Measurements from ENCODE around the gene CFAP221. TPM values are rescaled to one million over a fixed set of nuclear protein-coding genes. Genes with fewer than 3 reads are reported as not detected.

The CFAP221 gene
- total RNA-seq, 2 donors from 2014 or later, result not detected

DNA sequence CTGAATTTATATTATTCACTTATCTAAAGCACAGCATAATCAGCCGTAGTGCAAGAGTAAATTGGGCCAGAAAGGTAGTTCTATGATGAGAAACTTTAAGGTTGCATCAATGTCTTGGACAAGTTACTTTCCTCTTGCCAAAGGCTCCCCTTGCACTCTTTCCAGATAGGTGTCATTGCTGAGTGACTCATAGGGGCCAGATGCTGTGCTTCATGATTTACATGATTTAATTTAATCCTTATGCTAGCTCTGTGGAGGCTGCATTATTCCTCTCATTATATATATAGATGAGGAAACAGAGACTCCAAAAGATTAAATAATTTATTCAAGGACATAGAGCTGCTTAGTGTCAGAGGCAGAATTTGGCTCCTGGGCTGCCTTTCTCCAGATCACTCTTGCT, 5.0 kb downstream of the CFAP221 start:
- H3K27ac Mint-ChIP-seq, result no peak overlapping the region
- H3K4me3 Mint-ChIP-seq, result no peak overlapping the region
- no peaks in the 10 kb centered on the region for H3K36me3 Mint-ChIP-seq (ENCODE audit: low read depth)
- H3K27me3 Mint-ChIP-seq, result peaks cover 40% of the 10 kb centered on the region
- no peak for ATAC-seq (replicated peaks)
- H3K9me3 Mint-ChIP-seq, result no peaks in the 10 kb centered on the region
- H3K4me1 Mint-ChIP-seq, result no peaks in the 10 kb centered on the region

DNA sequence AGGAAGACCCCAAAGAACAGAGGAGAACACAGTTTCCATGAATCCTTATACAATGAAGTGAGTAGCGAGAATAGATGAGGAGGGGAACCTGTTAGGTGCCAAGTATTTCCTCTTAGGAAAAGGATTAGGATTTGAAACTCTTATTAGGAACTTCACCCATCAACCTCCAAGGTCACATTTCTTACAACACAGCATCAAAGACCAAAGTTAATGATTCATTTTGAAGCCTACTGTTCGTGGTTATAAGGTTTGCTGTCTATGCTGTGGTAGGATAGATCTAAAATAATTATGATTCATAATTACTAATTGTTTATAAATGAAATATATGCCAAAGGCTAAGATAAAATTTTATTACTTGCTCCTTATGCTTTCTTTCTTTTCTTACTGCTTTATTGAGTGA, 6.1 kb downstream of the CFAP221 start:
- ATAC-seq (replicated peaks), result no peak
- Mint-ChIP-seq H3K27ac (no peak overlapping the region), H3K9me3 (no peaks in the 10 kb centered on the region), H3K36me3 (ENCODE audit: low read depth) (no peaks in the 10 kb centered on the region), H3K4me1 (no peaks in the 10 kb centered on the region), H3K27me3 (peaks cover 41% of the 10 kb centered on the region), H3K4me3 (no peak overlapping the region)

DNA sequence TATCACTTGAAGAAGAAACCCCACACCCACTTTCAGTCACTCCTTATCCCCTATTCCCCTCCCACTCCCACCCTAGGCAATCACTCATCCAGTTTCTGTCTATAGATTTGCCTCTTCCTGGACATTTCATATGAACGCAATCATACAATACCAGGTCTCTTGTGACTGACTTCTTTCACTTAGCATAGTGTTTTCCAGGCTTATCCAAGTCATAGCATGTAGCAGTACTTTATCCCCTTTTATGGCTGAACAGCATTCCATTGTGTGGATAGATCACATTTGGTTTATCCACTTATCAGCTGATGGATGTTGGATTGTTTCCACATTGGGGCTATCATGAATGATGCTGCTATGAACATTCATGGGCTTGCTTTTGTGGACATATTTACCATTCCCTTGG, 6.6 kb downstream of the CFAP221 start:
- no peaks in the 10 kb centered on the region for H3K4me1 Mint-ChIP-seq
- no peaks in the 10 kb centered on the region for H3K9me3 Mint-ChIP-seq
- no peak overlapping the region for H3K27ac Mint-ChIP-seq
- no peak for ATAC-seq (replicated peaks)
- no peak overlapping the region for H3K4me3 Mint-ChIP-seq
- peaks cover 38% of the 10 kb centered on the region for H3K27me3 Mint-ChIP-seq
- H3K36me3 Mint-ChIP-seq (ENCODE audit: low read depth), result no peaks in the 10 kb centered on the region

DNA sequence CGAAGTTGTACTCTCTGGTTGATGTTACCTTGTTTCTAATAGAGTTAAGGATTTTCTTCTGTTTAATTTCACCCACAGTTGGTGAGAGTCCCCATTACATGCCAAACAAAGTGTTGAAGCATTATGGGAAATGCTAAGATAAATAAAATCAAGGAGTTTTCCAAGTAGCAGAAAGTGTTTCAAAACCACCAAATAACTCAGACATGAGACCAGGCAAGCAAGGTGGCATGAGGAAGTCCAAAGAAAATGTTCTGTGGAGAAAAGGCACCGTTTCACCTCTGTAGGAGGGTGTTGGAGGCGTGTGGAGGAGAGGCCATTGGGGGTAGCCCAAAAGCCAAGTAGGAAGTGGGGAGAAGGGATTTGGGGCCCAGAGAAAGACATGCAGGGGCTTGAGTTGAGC, 8.7 kb downstream of the CFAP221 start:
- Mint-ChIP-seq H3K9me3 (no peaks in the 10 kb centered on the region), H3K4me1 (no peaks in the 10 kb centered on the region), H3K27me3 (peaks cover 27% of the 10 kb centered on the region), H3K27ac (no peak overlapping the region), H3K4me3 (no peak overlapping the region), H3K36me3 (ENCODE audit: low read depth) (no peaks in the 10 kb centered on the region)
- no peak for ATAC-seq (replicated peaks)

DNA sequence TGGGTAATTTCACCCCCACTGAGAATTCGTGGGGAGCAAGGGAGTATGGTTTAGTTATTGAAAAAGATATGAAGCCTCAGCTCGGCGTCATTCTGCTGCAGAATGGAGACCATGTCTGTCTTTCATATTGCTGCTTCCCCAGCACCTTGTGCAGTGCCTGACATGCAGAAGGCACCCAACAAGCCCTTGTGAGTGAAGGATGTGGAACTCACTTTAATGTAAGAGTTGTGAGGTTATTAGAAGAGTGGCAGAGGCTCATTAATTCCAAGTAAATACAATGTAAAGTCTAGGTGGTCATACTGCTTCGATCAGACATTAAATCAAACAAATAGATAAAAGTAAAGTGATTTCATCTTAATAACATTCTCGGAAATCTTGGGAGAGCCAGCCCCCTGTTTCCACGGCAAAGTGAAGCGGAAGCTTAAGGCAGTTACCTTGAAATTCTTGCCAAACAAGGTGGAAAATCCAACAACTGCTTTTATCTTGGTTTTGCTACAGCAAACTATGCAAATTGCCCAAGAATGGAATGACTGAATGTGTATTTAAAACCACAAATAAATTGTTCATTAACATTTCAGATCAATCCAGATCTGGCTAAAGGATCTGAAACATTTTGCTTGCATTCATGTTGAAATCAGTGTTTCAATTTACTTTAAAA, 9.6 kb downstream of the CFAP221 start:
- ATAC-seq (replicated peaks), result no peak
- Mint-ChIP-seq H3K27ac (no peak overlapping the region), H3K4me1 (no peaks in the 10 kb centered on the region), H3K36me3 (ENCODE audit: low read depth) (no peaks in the 10 kb centered on the region), H3K4me3 (no peak overlapping the region), H3K9me3 (no peaks in the 10 kb centered on the region), H3K27me3 (peaks cover 23% of the 10 kb centered on the region)

DNA sequence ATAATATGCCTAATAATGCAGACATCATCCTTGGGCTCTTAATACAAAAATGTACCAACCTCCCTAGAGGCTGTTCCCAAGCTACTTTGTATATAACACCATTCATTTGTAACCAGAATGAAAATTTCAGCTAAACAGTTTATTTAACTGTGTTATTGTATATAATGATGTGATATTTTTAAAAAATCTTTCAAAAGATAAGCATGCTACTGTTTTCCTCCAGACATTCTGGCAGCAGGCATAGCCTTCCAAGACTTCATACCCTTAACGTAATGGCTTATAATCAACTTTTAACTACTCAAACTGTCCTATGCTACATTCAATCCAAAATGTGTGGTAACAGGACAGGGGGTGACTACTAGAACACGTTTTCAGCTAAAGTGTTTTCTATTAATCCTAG, 21.2 kb downstream of the CFAP221 start:
- no peak overlapping the region for H3K4me3 Mint-ChIP-seq
- no peaks in the 10 kb centered on the region for H3K9me3 Mint-ChIP-seq
- H3K27ac Mint-ChIP-seq, result no peak overlapping the region
- no peaks in the 10 kb centered on the region for H3K36me3 Mint-ChIP-seq (ENCODE audit: low read depth)
- no peaks in the 10 kb centered on the region for H3K4me1 Mint-ChIP-seq
- H3K27me3 Mint-ChIP-seq, result peaks cover 1% of the 10 kb centered on the region
- ATAC-seq (replicated peaks), result no peak

DNA sequence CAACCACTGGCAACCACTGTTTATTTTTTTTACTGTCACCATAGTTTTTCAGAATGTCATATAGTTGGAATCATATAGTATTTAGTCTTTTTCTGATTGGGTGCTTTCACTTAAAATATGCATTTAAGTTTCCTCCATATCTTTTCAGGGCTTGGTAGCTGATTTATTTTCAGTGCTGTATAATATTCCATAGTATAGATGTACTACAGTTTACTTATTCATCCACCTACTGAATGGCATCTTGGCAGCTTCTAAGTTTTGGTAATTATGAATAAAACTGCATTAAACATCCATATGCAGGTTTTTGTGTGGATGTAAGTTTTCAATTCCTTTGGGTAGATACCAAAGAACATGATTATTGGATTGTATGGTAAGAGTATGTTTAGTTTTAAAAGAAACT, 23.0 kb downstream of the CFAP221 start:
- no peak for ATAC-seq (replicated peaks)
- Mint-ChIP-seq H3K27me3 (no peaks in the 10 kb centered on the region), H3K36me3 (ENCODE audit: low read depth) (no peaks in the 10 kb centered on the region), H3K9me3 (no peaks in the 10 kb centered on the region), H3K4me1 (no peaks in the 10 kb centered on the region), H3K4me3 (no peak overlapping the region), H3K27ac (no peak overlapping the region)

DNA sequence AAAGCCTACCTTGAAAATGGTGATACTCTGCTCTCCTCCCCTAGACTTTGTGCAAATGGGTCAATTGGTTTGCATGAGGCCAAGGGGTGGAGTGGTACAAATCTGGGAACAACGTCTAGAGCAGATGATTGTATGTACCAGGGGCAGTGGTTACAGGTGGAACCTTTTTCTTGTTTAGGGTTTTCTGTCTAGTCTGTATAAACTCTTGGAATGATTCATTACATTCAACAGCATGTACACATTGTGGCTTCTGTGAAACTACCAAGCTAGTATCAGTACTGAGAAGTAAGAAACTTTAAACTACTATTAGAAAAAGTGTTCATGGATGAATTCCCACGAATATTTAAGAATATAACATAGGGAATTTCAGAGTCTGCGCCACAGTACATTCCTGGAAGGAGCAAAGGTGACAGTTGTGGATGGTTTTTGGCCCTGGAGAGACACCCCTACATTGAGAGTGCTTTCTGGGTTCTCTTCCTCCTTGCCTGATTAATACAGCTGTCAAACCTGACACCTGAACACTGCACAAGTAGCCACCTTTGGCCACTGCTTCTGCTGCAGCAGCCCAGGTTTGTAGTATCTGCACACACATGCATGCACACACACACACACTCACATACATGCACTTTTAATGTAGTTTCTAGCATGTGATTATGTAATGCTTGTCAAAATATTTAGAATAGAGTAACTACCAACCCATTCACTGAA, 30.0 kb downstream of the CFAP221 start:
- no peaks in the 10 kb centered on the region for H3K36me3 Mint-ChIP-seq (ENCODE audit: low read depth)
- peak; percentile 95 for ATAC-seq (replicated peaks)
- H3K27ac Mint-ChIP-seq, result no peak overlapping the region
- H3K4me3 Mint-ChIP-seq, result no peak overlapping the region
- H3K27me3 Mint-ChIP-seq, result peaks cover 21% of the 10 kb centered on the region
- H3K9me3 Mint-ChIP-seq, result peaks cover 3% of the 10 kb centered on the region
- no peaks in the 10 kb centered on the region for H3K4me1 Mint-ChIP-seq

DNA sequence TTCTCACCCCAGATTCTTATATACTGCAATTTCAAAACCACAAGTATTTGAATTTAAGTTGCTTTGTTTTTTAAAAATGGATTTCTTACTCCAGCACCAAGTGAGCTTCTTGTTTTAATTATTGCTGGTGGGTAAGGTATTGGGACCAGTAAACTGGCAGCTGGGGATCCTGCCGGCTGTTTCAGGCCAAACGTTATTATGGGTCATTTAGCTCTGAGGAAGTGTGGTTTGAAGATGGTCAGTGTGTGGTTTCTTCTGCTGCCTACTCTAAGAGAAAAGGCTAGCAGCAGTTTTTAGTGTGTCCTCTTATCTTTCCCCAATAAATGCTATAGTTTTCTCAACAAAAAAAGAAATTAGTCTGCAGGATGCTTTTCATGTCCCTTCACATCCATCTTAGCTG, 30.6 kb downstream of the CFAP221 start:
- no peak overlapping the region for H3K27ac Mint-ChIP-seq
- H3K36me3 Mint-ChIP-seq (ENCODE audit: low read depth), result no peaks in the 10 kb centered on the region
- H3K27me3 Mint-ChIP-seq, result peaks cover 21% of the 10 kb centered on the region
- H3K9me3 Mint-ChIP-seq, result peaks cover 3% of the 10 kb centered on the region
- no peaks in the 10 kb centered on the region for H3K4me1 Mint-ChIP-seq
- ATAC-seq (replicated peaks), result no peak
- no peak overlapping the region for H3K4me3 Mint-ChIP-seq

DNA sequence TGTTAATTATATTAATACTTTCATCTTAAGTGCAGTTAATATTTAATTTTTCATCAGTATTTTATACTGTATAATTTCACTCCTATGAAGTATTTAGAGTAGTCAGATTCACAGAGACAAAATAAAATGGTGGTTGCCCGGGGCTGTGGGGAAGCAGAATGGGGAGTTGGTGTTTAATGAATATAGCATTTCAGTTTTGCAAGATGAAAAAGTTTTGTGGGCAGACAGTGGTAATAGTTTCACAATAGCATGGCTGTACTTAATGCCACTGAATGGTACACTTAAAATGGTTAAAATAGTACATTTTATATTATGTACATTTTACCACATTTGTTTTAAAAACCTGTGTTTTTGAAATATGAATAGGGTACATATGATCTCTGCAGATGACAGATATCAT, 31.2 kb downstream of the CFAP221 start:
- Mint-ChIP-seq H3K4me1 (no peaks in the 10 kb centered on the region), H3K9me3 (peaks cover 3% of the 10 kb centered on the region), H3K27me3 (peaks cover 21% of the 10 kb centered on the region), H3K4me3 (no peak overlapping the region), H3K27ac (no peak overlapping the region), H3K36me3 (ENCODE audit: low read depth) (no peaks in the 10 kb centered on the region)
- no peak for ATAC-seq (replicated peaks)

DNA sequence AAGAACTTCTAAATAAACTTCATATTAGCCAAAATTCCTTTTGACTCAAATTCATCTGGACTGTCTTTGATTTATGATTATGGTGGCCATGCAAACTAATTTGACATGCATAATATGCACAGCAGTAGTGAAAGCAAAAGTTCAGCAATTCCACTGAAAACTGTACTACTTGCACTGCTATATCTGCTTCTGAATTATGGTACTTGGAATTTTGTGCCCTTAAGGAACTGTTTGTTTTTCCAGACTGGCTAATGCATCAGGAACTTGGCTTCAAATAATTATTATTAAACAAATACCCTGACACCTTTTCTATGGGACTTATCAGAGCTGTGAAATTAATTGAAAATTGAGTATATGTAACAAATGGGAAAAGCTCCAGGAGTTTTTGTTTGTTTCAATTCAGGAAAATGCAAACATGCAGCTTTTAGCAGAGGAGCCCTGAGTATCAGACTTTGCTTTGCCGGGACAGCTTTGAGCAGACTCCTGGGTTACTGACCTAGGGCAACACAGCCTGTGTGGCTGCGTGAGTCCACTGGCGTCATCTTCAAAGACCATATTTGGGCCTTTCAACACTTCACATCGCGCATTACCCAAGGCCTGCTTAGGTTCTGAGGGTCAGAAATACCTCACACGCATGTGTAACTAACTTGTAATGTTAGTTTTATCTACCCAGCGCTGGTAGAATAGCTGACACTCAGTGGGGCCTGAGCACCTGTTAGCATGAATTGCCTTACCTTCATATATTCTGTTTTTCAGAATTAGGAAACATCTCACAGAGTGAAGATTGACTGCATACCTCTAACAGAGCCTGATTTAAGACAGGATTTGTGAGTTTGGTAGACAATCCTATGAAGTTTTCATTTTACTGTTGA, 35.4 kb downstream of the CFAP221 start:
- Mint-ChIP-seq H3K4me1 (no peaks in the 10 kb centered on the region), H3K9me3 (peaks cover 8% of the 10 kb centered on the region), H3K4me3 (no peak overlapping the region), H3K36me3 (ENCODE audit: low read depth) (no peaks in the 10 kb centered on the region), H3K27me3 (peaks cover 18% of the 10 kb centered on the region), H3K27ac (no peak overlapping the region)
- no peak for ATAC-seq (replicated peaks)

DNA sequence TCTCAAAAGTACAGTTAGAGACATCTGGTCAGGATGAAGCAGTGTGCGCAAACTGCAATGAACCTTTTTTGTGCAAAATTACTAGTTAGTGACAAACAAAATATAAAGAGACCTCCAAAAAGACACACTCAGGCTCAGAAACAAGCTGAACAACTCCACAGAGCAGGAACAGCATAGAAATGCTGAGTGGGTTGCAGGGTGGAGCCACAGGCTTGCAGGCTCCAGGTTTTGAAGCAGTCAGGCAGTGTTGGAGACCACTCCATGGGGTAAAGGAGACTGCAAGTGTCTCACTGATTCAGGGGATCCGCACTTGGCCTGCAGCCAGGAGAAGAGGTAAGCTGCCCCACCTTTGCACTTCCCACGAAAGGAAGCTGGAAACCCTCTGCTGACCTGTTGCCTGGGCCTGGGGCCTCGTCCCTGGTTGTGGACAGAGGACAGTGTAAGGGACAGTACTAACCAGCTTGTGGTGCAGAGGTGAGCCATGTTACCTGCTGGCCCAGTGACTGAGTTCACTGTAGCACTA, 36.4 kb downstream of the CFAP221 start:
- Mint-ChIP-seq H3K4me1 (no peaks in the 10 kb centered on the region), H3K27ac (no peak overlapping the region), H3K27me3 (peaks cover 15% of the 10 kb centered on the region), H3K36me3 (ENCODE audit: low read depth) (no peaks in the 10 kb centered on the region), H3K9me3 (peaks cover 8% of the 10 kb centered on the region), H3K4me3 (no peak overlapping the region)
- ATAC-seq (replicated peaks), result no peak

DNA sequence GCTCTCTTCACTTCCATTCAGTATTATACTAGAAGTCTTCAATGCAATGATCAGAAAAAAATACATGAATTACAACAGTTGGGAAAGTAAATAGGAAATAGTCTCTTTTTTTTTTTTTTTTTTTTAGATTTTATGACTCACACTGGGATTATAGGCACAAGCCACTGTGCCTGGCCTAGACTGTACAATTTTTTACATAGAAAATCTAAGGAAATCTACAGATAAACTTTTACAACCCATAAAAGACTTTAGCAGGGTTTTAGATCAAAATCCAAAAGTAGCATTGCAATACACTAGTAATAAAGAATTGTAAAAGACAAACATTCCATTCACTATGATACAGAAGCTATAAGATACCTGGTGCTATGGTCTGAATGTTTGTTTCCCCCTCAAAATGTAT, 39.0 kb downstream of the CFAP221 start:
- peaks cover 12% of the 10 kb centered on the region for H3K27me3 Mint-ChIP-seq
- H3K27ac Mint-ChIP-seq, result no peak overlapping the region
- no peaks in the 10 kb centered on the region for H3K36me3 Mint-ChIP-seq (ENCODE audit: low read depth)
- no peak overlapping the region for H3K4me3 Mint-ChIP-seq
- ATAC-seq (replicated peaks), result no peak
- peaks cover 5% of the 10 kb centered on the region for H3K9me3 Mint-ChIP-seq
- H3K4me1 Mint-ChIP-seq, result no peaks in the 10 kb centered on the region

DNA sequence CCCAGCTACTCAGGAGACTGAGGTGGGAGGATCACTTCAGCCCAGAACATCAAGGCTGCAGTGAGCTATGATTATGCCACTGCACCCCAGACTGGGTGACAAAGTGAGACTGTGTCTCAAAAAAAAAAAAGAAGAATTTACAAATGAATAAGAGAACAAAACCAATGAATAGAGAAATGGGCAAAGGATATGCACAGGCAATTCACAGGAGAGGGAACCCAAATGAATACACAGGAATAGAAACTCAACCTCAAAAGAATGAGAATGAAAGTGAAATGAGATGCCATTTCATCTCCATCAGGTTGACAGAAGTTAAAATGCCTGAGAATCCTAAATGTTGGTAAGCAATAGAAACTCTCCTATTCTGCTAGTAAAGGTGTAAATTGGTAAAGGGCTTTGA, 40.2 kb downstream of the CFAP221 start:
- Mint-ChIP-seq H3K27me3 (peaks cover 12% of the 10 kb centered on the region), H3K36me3 (ENCODE audit: low read depth) (no peaks in the 10 kb centered on the region), H3K4me1 (no peaks in the 10 kb centered on the region), H3K4me3 (no peak overlapping the region), H3K9me3 (peaks cover 5% of the 10 kb centered on the region), H3K27ac (no peak overlapping the region)
- no peak for ATAC-seq (replicated peaks)

DNA sequence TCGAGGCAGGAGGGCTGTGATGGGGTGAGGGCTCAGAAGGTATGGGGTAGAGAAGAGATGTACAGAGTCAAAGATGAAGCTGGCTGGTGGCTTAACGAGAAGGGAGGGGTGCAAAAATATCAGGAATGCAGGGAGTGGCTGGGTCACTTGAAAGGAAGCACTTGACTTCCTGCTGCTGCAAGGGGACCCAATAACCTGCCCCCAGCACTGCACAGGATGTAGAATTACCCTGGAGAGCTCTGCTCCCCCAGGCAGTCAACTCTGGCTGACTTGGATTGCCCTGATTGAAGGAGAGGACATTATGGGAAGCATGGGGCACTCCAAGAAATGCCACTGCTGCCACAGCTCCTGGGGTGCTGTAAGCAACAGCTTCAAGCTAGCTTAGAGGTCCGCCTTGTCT, 41.8 kb downstream of the CFAP221 start:
- ATAC-seq (replicated peaks), result no peak
- Mint-ChIP-seq H3K4me3 (no peak overlapping the region), H3K27me3 (peaks cover 12% of the 10 kb centered on the region), H3K27ac (no peak overlapping the region), H3K36me3 (ENCODE audit: low read depth) (no peaks in the 10 kb centered on the region), H3K4me1 (no peaks in the 10 kb centered on the region), H3K9me3 (peaks cover 5% of the 10 kb centered on the region)
